ENCODE measurements around the gene GRXCR1. TPM values are rescaled to one million over a fixed set of nuclear protein-coding genes. Genes with fewer than 3 reads are reported as not detected.

The GRXCR1 gene
- total RNA-seq, 1 experiment from 2014 or later, result not detected

DNA sequence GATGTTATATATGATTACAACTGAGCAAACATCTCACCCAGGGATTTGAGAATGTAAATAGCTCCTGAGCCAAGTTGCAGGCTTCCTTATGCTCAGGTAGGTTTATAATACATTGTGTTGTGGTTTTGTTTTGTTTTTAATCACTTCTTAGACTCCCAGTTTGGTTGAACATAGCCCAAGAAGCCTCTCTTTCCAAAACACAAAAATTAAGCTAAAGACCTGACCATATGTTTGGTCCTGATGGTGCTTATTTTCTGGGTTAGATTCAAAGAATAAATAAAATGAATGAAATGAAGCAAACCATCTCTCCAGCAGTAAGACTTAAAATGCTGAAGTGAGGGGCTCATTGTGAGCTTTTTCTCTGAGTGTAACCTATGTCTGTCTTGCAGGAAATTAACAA lies 93.5 kb downstream of the GRXCR1 start:
- no peak overlapping the region for H2AFZ ChIP-seq
- POLR2A ChIA-PET (ENCODE audit: unreplicated experiment), result no interaction called here
- TF ChIP-seq EZH2 (IDR thresholded peaks at IDR 0.05; ENCODE audit: low read depth), result no peak
- TF ChIP-seq, protein P1, sequence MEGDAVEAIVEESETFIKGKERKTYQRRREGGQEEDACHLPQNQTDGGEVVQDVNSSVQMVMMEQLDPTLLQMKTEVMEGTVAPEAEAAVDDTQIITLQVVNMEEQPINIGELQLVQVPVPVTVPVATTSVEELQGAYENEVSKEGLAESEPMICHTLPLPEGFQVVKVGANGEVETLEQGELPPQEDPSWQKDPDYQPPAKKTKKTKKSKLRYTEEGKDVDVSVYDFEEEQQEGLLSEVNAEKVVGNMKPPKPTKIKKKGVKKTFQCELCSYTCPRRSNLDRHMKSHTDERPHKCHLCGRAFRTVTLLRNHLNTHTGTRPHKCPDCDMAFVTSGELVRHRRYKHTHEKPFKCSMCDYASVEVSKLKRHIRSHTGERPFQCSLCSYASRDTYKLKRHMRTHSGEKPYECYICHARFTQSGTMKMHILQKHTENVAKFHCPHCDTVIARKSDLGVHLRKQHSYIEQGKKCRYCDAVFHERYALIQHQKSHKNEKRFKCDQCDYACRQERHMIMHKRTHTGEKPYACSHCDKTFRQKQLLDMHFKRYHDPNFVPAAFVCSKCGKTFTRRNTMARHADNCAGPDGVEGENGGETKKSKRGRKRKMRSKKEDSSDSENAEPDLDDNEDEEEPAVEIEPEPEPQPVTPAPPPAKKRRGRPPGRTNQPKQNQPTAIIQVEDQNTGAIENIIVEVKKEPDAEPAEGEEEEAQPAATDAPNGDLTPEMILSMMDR (conservative IDR thresholded peaks at IDR 0.05), result no peak
- no peaks in the 10 kb centered on the region for H3F3A ChIP-seq (ENCODE audit: insufficient read depth, low read depth)
- no TSS peak for BruUV-seq (replicated peaks)
- H3K27ac ChIP-seq, result no peak overlapping the region
- H3K9me3 ChIP-seq (ENCODE audit: insufficient read depth, low read depth), result 0 out of 2 replicates have a peak, but pooled peaks cover 6% of the 10 kb centered on the region
- CTCF ChIA-PET, result no interaction called here
- no peak for DNase-seq
- no peaks in the 10 kb centered on the region for H4K20me1 ChIP-seq (ENCODE audit: insufficient read depth)
- no peak overlapping the region for H3K4me2 ChIP-seq
- intact Hi-C loops (cut with micrococcal nuclease; ENCODE audit: unreplicated experiment), result no loop called here
- no peaks in the 10 kb centered on the region for H3K27me3 ChIP-seq (ENCODE audit: insufficient read depth, low read depth)
- no peak overlapping the region for H3K4me3 ChIP-seq
- H3K9me2 ChIP-seq (ENCODE audit: insufficient read depth), result no peaks in the 10 kb centered on the region
- H3K4me1 ChIP-seq (replicated peaks; ENCODE audit: insufficient read depth), result no peaks in the 10 kb centered on the region
- no peaks in the 10 kb centered on the region for H3K36me3 ChIP-seq (ENCODE audit: low read depth)
- no peaks in the 10 kb centered on the region for H3K79me2 ChIP-seq (ENCODE audit: low read depth)

DNA sequence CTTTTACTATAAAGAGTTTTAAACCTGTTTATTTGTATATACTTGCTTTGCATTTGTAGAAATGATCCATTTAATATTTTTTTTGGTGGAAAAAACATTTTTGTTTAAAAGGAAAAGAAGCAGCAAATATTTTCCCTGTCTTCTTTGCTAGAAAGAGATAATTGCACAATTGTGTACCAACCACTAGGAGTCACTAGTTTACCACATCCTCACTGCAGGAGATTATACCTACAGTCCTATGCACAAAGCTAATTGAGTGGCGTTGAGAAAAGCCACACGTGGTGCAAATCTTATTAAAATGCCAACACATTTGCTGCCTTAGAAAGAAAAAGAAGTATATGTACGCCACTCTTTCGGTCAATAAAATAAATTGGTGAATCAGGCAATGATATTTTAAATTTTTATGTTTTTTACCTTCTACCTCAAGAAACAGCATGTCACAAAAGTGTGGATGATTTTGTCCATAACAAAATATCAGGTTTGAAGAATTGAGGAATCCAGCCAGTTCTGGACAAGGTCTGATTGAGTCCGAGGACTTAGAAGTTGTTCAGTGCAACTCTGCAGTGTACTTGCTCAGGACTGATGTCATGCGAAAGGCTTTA lies 102.9 kb downstream of the GRXCR1 start:
- H3K9me3 ChIP-seq (ENCODE audit: insufficient read depth, low read depth), result no peaks in the 10 kb centered on the region
- H3K4me1 ChIP-seq (replicated peaks; ENCODE audit: insufficient read depth), result no peaks in the 10 kb centered on the region
- H4K20me1 ChIP-seq (ENCODE audit: insufficient read depth), result no peaks in the 10 kb centered on the region
- H2AFZ ChIP-seq, result no peak overlapping the region
- intact Hi-C loops (cut with micrococcal nuclease; ENCODE audit: unreplicated experiment), result no loop called here
- H3F3A ChIP-seq (ENCODE audit: insufficient read depth, low read depth), result no peaks in the 10 kb centered on the region
- no peaks in the 10 kb centered on the region for H3K27me3 ChIP-seq (ENCODE audit: insufficient read depth, low read depth)
- H3K4me3 ChIP-seq, result no peak overlapping the region
- ChIA-PET POLR2A (ENCODE audit: unreplicated experiment) (no interaction called here), CTCF (no interaction called here)
- H3K4me2 ChIP-seq, result no peak overlapping the region
- no peaks in the 10 kb centered on the region for H3K36me3 ChIP-seq (ENCODE audit: low read depth)
- no peak for DNase-seq
- BruUV-seq (replicated peaks), result no TSS peak
- TF ChIP-seq, protein P1 (conservative IDR thresholded peaks at IDR 0.05), result peak; percentile 74
- no peak for TF ChIP-seq EZH2 (IDR thresholded peaks at IDR 0.05; ENCODE audit: low read depth)
- no peak overlapping the region for H3K27ac ChIP-seq
- no peaks in the 10 kb centered on the region for H3K79me2 ChIP-seq (ENCODE audit: low read depth)
- H3K9me2 ChIP-seq (ENCODE audit: insufficient read depth), result no peaks in the 10 kb centered on the region

DNA sequence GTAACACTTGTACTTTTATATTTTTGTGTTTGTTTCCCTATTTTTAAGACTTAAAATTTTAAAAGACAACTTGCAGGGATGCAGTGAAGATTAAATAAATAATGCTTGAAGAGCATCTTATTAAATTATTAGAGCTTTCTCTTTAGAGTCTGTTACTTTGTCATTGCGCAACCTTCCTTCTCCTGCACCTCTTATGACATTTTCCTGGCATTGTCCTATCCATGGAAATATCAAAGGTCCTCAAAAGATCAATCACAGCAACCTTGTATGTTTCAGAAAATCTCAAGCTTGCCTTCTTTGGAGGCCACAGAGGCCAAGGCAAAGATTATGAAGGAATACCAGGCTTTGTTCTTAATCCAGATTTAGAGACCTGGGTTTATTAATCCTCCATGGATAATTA lies 116.3 kb downstream of the GRXCR1 start:
- ChIA-PET CTCF (no interaction called here), POLR2A (ENCODE audit: unreplicated experiment) (no interaction called here)
- Histone ChIP-seq H3K4me3 (no peak overlapping the region), H4K20me1 (ENCODE audit: insufficient read depth) (no peaks in the 10 kb centered on the region), H2AFZ (no peak overlapping the region), H3K4me1 (replicated peaks; ENCODE audit: insufficient read depth) (no peaks in the 10 kb centered on the region), H3K4me2 (no peak overlapping the region), H3K9me2 (ENCODE audit: insufficient read depth) (no peaks in the 10 kb centered on the region), H3K36me3 (ENCODE audit: low read depth) (no peaks in the 10 kb centered on the region), H3K27me3 (ENCODE audit: insufficient read depth, low read depth) (no peaks in the 10 kb centered on the region), H3K9me3 (ENCODE audit: insufficient read depth, low read depth) (no peaks in the 10 kb centered on the region), H3F3A (ENCODE audit: insufficient read depth, low read depth) (no peaks in the 10 kb centered on the region), H3K79me2 (ENCODE audit: low read depth) (no peaks in the 10 kb centered on the region), H3K27ac (no peak overlapping the region)
- TF ChIP-seq, protein P1 (conservative IDR thresholded peaks at IDR 0.05), result no peak
- no peak for TF ChIP-seq EZH2 (IDR thresholded peaks at IDR 0.05; ENCODE audit: low read depth)
- no TSS peak for BruUV-seq (replicated peaks)
- intact Hi-C loops (cut with micrococcal nuclease; ENCODE audit: unreplicated experiment), result no loop called here
- no peak for DNase-seq
